ENCODE measurements around the gene KIRREL1.

KIRREL1 gene

GRCh38 chr1:158098256-158098655 lies 104.8 kb downstream of the KIRREL1 start:
- WGBS (ENCODE audit: insufficient coverage), result 92% methylated on average over 5 of the region's 5 CpGs
- Histone ChIP-seq H3K4me1 (ENCODE audit: control extremely low read depth in 1 of 4, control insufficient read depth in 4 of 4, insufficient read depth in 4 of 4, low read length in 3 of 4) (no peaks in the 10 kb centered on the region), H3K36me3 (ENCODE audit: control insufficient read depth in 4 of 4, insufficient read depth in 4 of 4, low read length in 3 of 4) (no peaks in the 10 kb centered on the region), H3K4me3 (ENCODE audit: control insufficient read depth in 1 of 7, extremely low read depth in 1 of 7, insufficient read depth in 4 of 7, low read depth in 2 of 7, low read length in 6 of 7) (no peak overlapping the region), H3K9me3 (ENCODE audit: control extremely low read depth in 1 of 5, control insufficient read depth in 4 of 5, insufficient read depth in 2 of 5, low read depth in 1 of 5, low read length in 4 of 5) (no peaks in the 10 kb centered on the region), H3K27me3 (replicated peaks in 2 of 5; ENCODE audit: control insufficient read depth in 4 of 5, insufficient read depth in 5 of 5, low read length in 4 of 5) (no peaks in the 10 kb centered on the region), H3K27ac (ENCODE audit: insufficient read depth in 1 of 2, low read depth in 1 of 2, low read length in 2 of 2, poor library complexity in 1 of 2, severe bottlenecking in 2 of 2) (no peak overlapping the region)
- POLR2A ChIA-PET, result no interaction called here
- CTCF ChIA-PET, result interaction anchor here (0.9 to 9.3 kb wide), 6 partner anchors 12 to 133 kb away, joined by 3 to 132 read pairs (median 10); no protein-coding TSS in a partner anchor
- no peak for DNase-seq

GRCh38 chr1:158099185-158099584 lies 105.7 kb downstream of the KIRREL1 start:
- CTCF ChIA-PET, result interaction anchor here (2.0 to 9.3 kb wide), 3 partner anchors 11 to 22 kb away, joined by 10 to 132 read pairs (median 79); no protein-coding TSS in a partner anchor

GRCh38 chr1:158100498-158100897 lies 107.1 kb downstream of the KIRREL1 start:
- no peak for DNase-seq
- Histone ChIP-seq H3K36me3 (ENCODE audit: control insufficient read depth in 4 of 4, insufficient read depth in 4 of 4, low read length in 3 of 4) (no peaks in the 10 kb centered on the region), H3K9me3 (ENCODE audit: control extremely low read depth in 1 of 5, control insufficient read depth in 4 of 5, insufficient read depth in 2 of 5, low read depth in 1 of 5, low read length in 4 of 5) (no peaks in the 10 kb centered on the region), H3K4me1 (ENCODE audit: control extremely low read depth in 1 of 4, control insufficient read depth in 4 of 4, insufficient read depth in 4 of 4, low read length in 3 of 4) (no peaks in the 10 kb centered on the region), H3K27ac (ENCODE audit: insufficient read depth in 1 of 2, low read depth in 1 of 2, low read length in 2 of 2, poor library complexity in 1 of 2, severe bottlenecking in 2 of 2) (no peak overlapping the region), H3K27me3 (replicated peaks in 2 of 5; ENCODE audit: control insufficient read depth in 4 of 5, insufficient read depth in 5 of 5, low read length in 4 of 5) (peaks cover 0 to 8% (median 3%) of the 10 kb centered on the region in 5 experiments), H3K4me3 (ENCODE audit: control insufficient read depth in 1 of 7, extremely low read depth in 1 of 7, insufficient read depth in 4 of 7, low read depth in 2 of 7, low read length in 6 of 7) (no peak overlapping the region)
- CTCF ChIA-PET, result interaction anchor here (1.4 to 8.2 kb wide), 4 partner anchors 10 to 24 kb away, joined by 4 to 79 read pairs (median 4); no protein-coding TSS in a partner anchor
- POLR2A ChIA-PET, result no interaction called here
- WGBS (ENCODE audit: insufficient coverage), result 97% methylated on average over 2 of the region's 2 CpGs

More at GRCh38 chr1:158099185-158099584, 105.7 kb downstream of the KIRREL1 start:
- H3K9me3 ChIP-seq (ENCODE audit: control extremely low read depth in 1 of 5, control insufficient read depth in 4 of 5, insufficient read depth in 2 of 5, low read depth in 1 of 5, low read length in 4 of 5), result no peaks in the 10 kb centered on the region
- DNase-seq, result no peak
- WGBS (ENCODE audit: insufficient coverage), result 88% methylated on average over 2 of the region's 3 CpGs
- H3K27ac ChIP-seq (ENCODE audit: insufficient read depth in 1 of 2, low read depth in 1 of 2, low read length in 2 of 2, poor library complexity in 1 of 2, severe bottlenecking in 2 of 2), result no peak overlapping the region
- no peaks in the 10 kb centered on the region for H3K36me3 ChIP-seq (ENCODE audit: control insufficient read depth in 4 of 4, insufficient read depth in 4 of 4, low read length in 3 of 4)
- no peaks in the 10 kb centered on the region for H3K4me1 ChIP-seq (ENCODE audit: control extremely low read depth in 1 of 4, control insufficient read depth in 4 of 4, insufficient read depth in 4 of 4, low read length in 3 of 4)
- H3K4me3 ChIP-seq (ENCODE audit: control insufficient read depth in 1 of 7, extremely low read depth in 1 of 7, insufficient read depth in 4 of 7, low read depth in 2 of 7, low read length in 6 of 7), result no peak overlapping the region
- POLR2A ChIA-PET, result interaction anchor here (0.6 kb wide), 1 partner anchor 123 kb away, joined by 3 read pairs; no protein-coding TSS in a partner anchor
- no peaks in the 10 kb centered on the region for H3K27me3 ChIP-seq (replicated peaks in 2 of 5; ENCODE audit: control insufficient read depth in 4 of 5, insufficient read depth in 5 of 5, low read length in 4 of 5)

DNA sequence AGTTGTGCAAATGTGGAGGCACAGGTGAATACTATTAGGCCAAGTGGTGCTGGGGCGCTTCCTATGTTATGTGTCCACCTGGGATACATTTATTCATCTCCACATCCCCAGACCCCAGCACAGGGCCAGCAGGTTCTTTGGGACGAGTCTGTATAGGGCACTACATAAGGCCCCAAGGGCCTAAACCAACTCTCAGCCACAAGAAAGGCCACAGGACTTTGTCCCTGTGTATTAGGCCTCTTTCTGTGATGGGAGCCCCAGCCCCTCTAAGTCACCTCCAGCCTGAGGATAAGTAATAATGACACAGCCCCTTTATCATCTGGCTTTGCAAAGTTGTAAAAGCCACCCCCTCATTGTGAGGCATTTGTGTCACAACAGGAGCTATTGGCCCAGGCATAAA lies 108.0 kb downstream of the KIRREL1 start:
- WGBS (ENCODE audit: insufficient coverage), result 100% methylated on average over 1 of the region's 2 CpGs
- H3K4me3 ChIP-seq (ENCODE audit: control insufficient read depth in 1 of 7, extremely low read depth in 1 of 7, insufficient read depth in 4 of 7, low read depth in 2 of 7, low read length in 6 of 7), result no peak overlapping the region
- no peak for DNase-seq
- no peaks in the 10 kb centered on the region for H3K9me3 ChIP-seq (ENCODE audit: control extremely low read depth in 1 of 5, control insufficient read depth in 4 of 5, insufficient read depth in 2 of 5, low read depth in 1 of 5, low read length in 4 of 5)
- H3K36me3 ChIP-seq (ENCODE audit: control insufficient read depth in 4 of 4, insufficient read depth in 4 of 4, low read length in 3 of 4), result no peaks in the 10 kb centered on the region
- no peaks in the 10 kb centered on the region for H3K4me1 ChIP-seq (ENCODE audit: control extremely low read depth in 1 of 4, control insufficient read depth in 4 of 4, insufficient read depth in 4 of 4, low read length in 3 of 4)
- CTCF ChIA-PET, result interaction anchor here (1.4 to 8.2 kb wide), 4 partner anchors 9 to 23 kb away, joined by 4 to 79 read pairs (median 4); no protein-coding TSS in a partner anchor
- peaks cover 0 to 8% (median 3%) of the 10 kb centered on the region in 5 experiments for H3K27me3 ChIP-seq (replicated peaks in 2 of 5; ENCODE audit: control insufficient read depth in 4 of 5, insufficient read depth in 5 of 5, low read length in 4 of 5)
- H3K27ac ChIP-seq (ENCODE audit: insufficient read depth in 1 of 2, low read depth in 1 of 2, low read length in 2 of 2, poor library complexity in 1 of 2, severe bottlenecking in 2 of 2), result no peak overlapping the region
- POLR2A ChIA-PET, result no interaction called here

DNA sequence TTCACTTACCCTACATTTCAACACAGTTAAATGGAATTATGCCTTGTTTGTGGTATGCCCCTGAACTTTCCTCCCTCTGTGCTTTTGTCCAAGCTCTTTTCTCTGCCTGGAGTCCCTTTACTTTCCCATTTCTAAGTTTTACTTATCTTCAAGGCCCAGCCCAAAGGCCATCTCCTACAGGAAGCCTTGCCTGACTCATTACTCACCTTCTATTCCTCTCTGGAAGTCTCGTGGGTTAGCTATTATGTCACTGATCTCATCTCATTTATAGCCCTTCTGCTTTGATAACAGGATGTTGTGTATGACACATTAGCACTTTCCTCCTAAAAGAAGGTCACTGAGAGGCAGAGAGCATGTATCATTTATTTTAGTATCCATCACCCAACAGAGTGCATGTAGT lies 108.5 kb downstream of the KIRREL1 start:
- Histone ChIP-seq H3K27ac (ENCODE audit: insufficient read depth in 1 of 2, low read depth in 1 of 2, low read length in 2 of 2, poor library complexity in 1 of 2, severe bottlenecking in 2 of 2) (no peak overlapping the region), H3K27me3 (replicated peaks in 2 of 5; ENCODE audit: control insufficient read depth in 4 of 5, insufficient read depth in 5 of 5, low read length in 4 of 5) (peaks cover 0 to 8% (median 3%) of the 10 kb centered on the region in 5 experiments), H3K4me3 (ENCODE audit: control insufficient read depth in 1 of 7, extremely low read depth in 1 of 7, insufficient read depth in 4 of 7, low read depth in 2 of 7, low read length in 6 of 7) (no peak overlapping the region), H3K4me1 (ENCODE audit: control extremely low read depth in 1 of 4, control insufficient read depth in 4 of 4, insufficient read depth in 4 of 4, low read length in 3 of 4) (no peaks in the 10 kb centered on the region), H3K9me3 (ENCODE audit: control extremely low read depth in 1 of 5, control insufficient read depth in 4 of 5, insufficient read depth in 2 of 5, low read depth in 1 of 5, low read length in 4 of 5) (no peaks in the 10 kb centered on the region), H3K36me3 (ENCODE audit: control insufficient read depth in 4 of 4, insufficient read depth in 4 of 4, low read length in 3 of 4) (no peaks in the 10 kb centered on the region)
- CTCF ChIA-PET, result interaction anchor here (1.4 to 8.2 kb wide), 4 partner anchors 9 to 23 kb away, joined by 4 to 79 read pairs (median 4); no protein-coding TSS in a partner anchor
- POLR2A ChIA-PET, result no interaction called here
- no CpG with 5 or more reads among the region's 1 CpG for WGBS (ENCODE audit: insufficient coverage)
- peak in 1 of 3 donors; percentile 34 for DNase-seq

- Histone ChIP-seq H3K27me3 (replicated peaks in 2 of 5; ENCODE audit: control insufficient read depth in 4 of 5, insufficient read depth in 5 of 5, low read length in 4 of 5) (peaks cover 0 to 8% (median 3%) of the 10 kb centered on the region in 5 experiments), H3K9me3 (ENCODE audit: control extremely low read depth in 1 of 5, control insufficient read depth in 4 of 5, insufficient read depth in 2 of 5, low read depth in 1 of 5, low read length in 4 of 5) (no peaks in the 10 kb centered on the region), H3K4me3 (ENCODE audit: control insufficient read depth in 1 of 7, extremely low read depth in 1 of 7, insufficient read depth in 4 of 7, low read depth in 2 of 7, low read length in 6 of 7) (no peak overlapping the region), H3K27ac (ENCODE audit: insufficient read depth in 1 of 2, low read depth in 1 of 2, low read length in 2 of 2, poor library complexity in 1 of 2, severe bottlenecking in 2 of 2) (no peak overlapping the region), H3K36me3 (ENCODE audit: control insufficient read depth in 4 of 4, insufficient read depth in 4 of 4, low read length in 3 of 4) (no peaks in the 10 kb centered on the region), H3K4me1 (ENCODE audit: control extremely low read depth in 1 of 4, control insufficient read depth in 4 of 4, insufficient read depth in 4 of 4, low read length in 3 of 4) (no peaks in the 10 kb centered on the region)
- WGBS (ENCODE audit: insufficient coverage), result 96% methylated on average over 5 of the region's 6 CpGs
- CTCF ChIA-PET, result interaction anchor here (0.9 to 2.8 kb wide), 4 partner anchors 15 to 139 kb away, joined by 4 to 16 read pairs (median 6); no protein-coding TSS in a partner anchor
- DNase-seq, result no peak
- POLR2A ChIA-PET, result interaction anchor here (1.0 kb wide), 1 partner anchor 11 kb away, joined by 3 read pairs; no protein-coding TSS in a partner anchor
Measured at GRCh38 chr1:158102881-158103674, 109.6 kb downstream of the KIRREL1 start.
